PFSK-1 (cell line): ENCODE results near the gene RPS6KC1.

Experiments used
- FOXP2 ChIP-seq: optimal IDR thresholded peaks from 2 replicates; pipeline ENCODE3; 2011; ENCODE audit warnings: borderline replicate concordance, control low read depth, inconsistent platforms; ENCODE audit not compliant: insufficient read depth; ENCODE audit errors: extremely low read length, extremely low read depth
- POLR2AphosphoS5 ChIP-seq: IDR thresholded peaks from 2 replicates; pipeline ENCODE4 v1.6.1; 2012; ENCODE audit warnings: low read depth, mild to moderate bottlenecking, control low read depth, low read length, moderate library complexity
- REST ChIP-seq, 2 experiments: IDR thresholded peaks; 2 replicates each; pipeline versions ENCODE4 v1.6.1 to v1.8.0; 2011 to 2012; ENCODE audit warnings: low read depth in 2 of 2, low read length in 2 of 2, control low read depth in 1 of 2, inconsistent platforms in 1 of 2, mild to moderate bottlenecking in 1 of 2, moderate library complexity in 1 of 2; ENCODE audit not compliant: insufficient read depth in 1 of 2
- SIN3A ChIP-seq: IDR thresholded peaks from 2 replicates; pipeline ENCODE4 v1.6.1; 2012; ENCODE audit warnings: mild to moderate bottlenecking, low read length, moderate library complexity, borderline replicate concordance; ENCODE audit not compliant: insufficient read depth
- TAF1 ChIP-seq: IDR thresholded peaks from 2 replicates; pipeline ENCODE4 v1.6.1; 2012; ENCODE audit warnings: low read length, control low read depth, borderline replicate concordance; ENCODE audit not compliant: insufficient read depth

The RPS6KC1 gene

DNA sequence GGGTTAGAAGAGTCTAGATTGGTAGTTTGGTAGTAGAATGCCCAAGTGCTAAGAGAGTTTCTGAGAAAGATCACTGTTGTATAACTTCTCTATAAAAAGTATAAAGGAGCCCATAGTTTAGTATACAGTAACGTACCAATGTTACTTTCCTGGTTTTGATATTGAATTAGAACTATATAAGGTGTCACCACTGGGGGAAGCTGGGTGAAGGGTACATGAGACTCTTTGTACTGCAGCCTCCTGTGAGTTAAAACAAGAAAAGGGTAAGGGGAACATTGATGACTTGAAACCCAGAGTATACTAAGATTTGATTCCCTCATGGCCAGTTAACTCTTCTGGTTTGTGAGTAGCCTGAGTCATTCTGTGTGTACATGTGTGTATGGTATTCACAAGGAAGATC lies 129.8 kb downstream of the RPS6KC1 start:
- TF ChIP-seq REST (IDR thresholded peaks at IDR 0.05; ENCODE audit: insufficient read depth in 1 of 2, low read depth in 2 of 2, low read length in 2 of 2) (no peak), SIN3A (no peak), FOXP2 (no peak), TAF1 (no peak), POLR2AphosphoS5 (no peak)

DNA sequence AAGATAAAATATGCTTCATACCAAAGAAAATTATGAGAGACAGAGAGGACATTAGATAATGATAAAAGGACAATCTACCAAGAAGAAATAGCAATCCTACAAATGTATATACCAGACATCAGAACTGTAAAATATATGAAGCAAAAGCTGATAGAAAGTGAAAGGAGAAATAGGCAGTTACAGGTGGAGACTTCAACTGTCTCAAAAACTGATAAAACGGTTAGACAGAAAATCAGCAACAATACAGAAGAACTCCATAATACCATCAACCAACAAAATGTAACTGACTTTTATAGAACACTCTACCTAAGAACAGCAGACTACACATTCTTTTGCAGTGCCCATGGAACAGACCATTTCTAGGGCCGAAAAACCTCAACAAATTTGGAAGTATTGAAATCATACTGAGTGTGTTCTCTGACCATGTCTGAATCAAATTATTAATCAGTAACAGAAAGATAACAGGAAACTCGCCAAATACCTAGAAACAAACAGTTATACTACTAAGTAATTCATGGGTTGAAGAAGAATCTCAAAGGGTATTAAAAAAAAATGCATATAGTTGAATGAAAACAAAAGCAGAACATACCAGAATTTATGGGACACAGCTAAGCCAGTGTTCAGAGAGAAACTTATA lies 132.1 kb downstream of the RPS6KC1 start:
- no peak for TF ChIP-seq SIN3A
- no peak for TF ChIP-seq FOXP2
- TF ChIP-seq TAF1 = no peak
- TF ChIP-seq REST (IDR thresholded peaks at IDR 0.05; ENCODE audit: insufficient read depth in 1 of 2, low read depth in 2 of 2, low read length in 2 of 2) = no peak
- TF ChIP-seq POLR2AphosphoS5 = no peak

DNA sequence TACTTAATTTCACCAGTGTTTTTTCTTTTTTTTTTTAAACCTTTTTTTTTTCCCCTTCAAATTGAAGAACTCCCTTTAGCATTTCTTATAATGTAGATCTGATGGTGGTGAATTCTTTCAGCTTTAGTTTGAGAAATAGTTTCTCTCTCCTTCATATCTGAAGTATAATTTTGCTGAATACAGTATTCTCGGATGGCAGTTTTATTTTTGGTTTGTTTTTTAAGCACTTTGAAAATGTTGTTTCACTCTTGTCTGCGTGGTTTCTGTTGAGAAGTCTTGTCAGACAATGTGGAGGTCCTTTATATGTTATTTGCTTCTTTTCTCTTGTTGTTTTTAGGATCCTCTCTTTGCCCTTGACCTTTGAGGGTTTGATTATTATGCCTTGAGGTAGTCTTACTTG lies 135.1 kb downstream of the RPS6KC1 start:
- TF ChIP-seq POLR2AphosphoS5 = no peak
- TF ChIP-seq REST (IDR thresholded peaks at IDR 0.05; ENCODE audit: insufficient read depth in 1 of 2, low read depth in 2 of 2, low read length in 2 of 2) = no peak
- TF ChIP-seq SIN3A = no peak
- no peak for TF ChIP-seq TAF1
- TF ChIP-seq FOXP2 = no peak

DNA sequence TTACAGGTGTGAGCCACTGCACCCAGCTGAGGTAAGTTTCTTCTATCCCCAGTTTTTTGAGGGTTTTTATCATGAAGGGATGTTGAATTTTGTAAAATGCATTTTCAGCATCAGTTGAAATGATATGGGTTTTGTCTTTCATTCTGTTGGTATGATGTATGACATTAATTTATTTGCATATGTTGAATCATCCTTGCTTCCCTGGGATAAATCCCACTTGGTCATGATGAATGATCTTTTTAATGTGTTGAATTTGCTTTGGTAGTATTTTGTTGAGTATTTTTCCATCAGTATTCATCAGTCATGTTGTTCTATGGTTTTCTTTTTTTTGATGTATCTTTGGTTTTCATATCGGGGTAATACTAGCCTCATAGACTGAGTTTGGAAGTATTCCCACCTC lies 141.0 kb downstream of the RPS6KC1 start:
- TF ChIP-seq POLR2AphosphoS5 = no peak
- TF ChIP-seq SIN3A = no peak
- no peak for TF ChIP-seq REST (IDR thresholded peaks at IDR 0.05; ENCODE audit: insufficient read depth in 1 of 2, low read depth in 2 of 2, low read length in 2 of 2)
- TF ChIP-seq FOXP2 = no peak
- TF ChIP-seq TAF1 = no peak
